H1 (cell line): ENCODE results near the gene NEDD4L. TPM values are rescaled to one million over a fixed set of nuclear protein-coding genes. Genes with fewer than 3 reads are reported as not detected.

Source experiments
- ASH2L ChIP-seq: fragments of 200-600, 300-600 bp; sonication (generic); IDR thresholded peaks from one replicate; pipeline ENCODE4 v1.7.1; 2017; ENCODE audit warnings: low read length
- ATF3 ChIP-seq: IDR thresholded peaks from 2 replicates; pipeline ENCODE4 v1.6.1; 2011; ENCODE audit warnings: low read depth, mild to moderate bottlenecking, low read length; ENCODE audit not compliant: insufficient read depth
- BACH1 ChIP-seq: IDR thresholded peaks from 2 replicates; pipeline ENCODE4 v1.6.1; 2012; ENCODE audit warnings: low read length, improper control_type of control experiment
- CHD1 ChIP-seq: IDR thresholded peaks from 2 replicates; pipeline ENCODE4 v1.6.1; 2012; ENCODE audit warnings: low read depth, low read length, improper control_type of control experiment
- CHD7 ChIP-seq: fragments of 300-600 bp; sonication (generic); IDR thresholded peaks from 2 replicates; pipeline ENCODE4 v1.7.1; 2012; ENCODE audit warnings: low read length, moderate library complexity, mild to moderate bottlenecking, inconsistent platforms; ENCODE audit not compliant: insufficient replicate concordance
- FOSL1 ChIP-seq: IDR thresholded peaks from 2 replicates; pipeline ENCODE4 v1.6.1; 2011; ENCODE audit warnings: mild to moderate bottlenecking, low read depth, low read length, moderate library complexity; ENCODE audit not compliant: insufficient read depth
- MAFK ChIP-seq: IDR thresholded peaks from 2 replicates; pipeline ENCODE4 v1.6.1; 2012; ENCODE audit warnings: low read depth, mild to moderate bottlenecking, improper control_type of control experiment, low read length
- SIRT6 ChIP-seq: IDR thresholded peaks from one replicate; pipeline ENCODE4 v1.7.1; 2012; ENCODE audit warnings: low read length, inconsistent platforms
- SRF ChIP-seq: IDR thresholded peaks from 2 replicates; pipeline ENCODE4 v1.6.1; 2011; ENCODE audit warnings: mild to moderate bottlenecking, low read depth, low read length, moderate library complexity
- TAF7 ChIP-seq: optimal IDR thresholded peaks from 2 replicates; pipeline ENCODE3; 2011; ENCODE audit warnings: low read depth, mild to moderate bottlenecking, inconsistent platforms, low read length, moderate library complexity, borderline replicate concordance
- polyA plus RNA-seq, 7 experiments: library from polyadenylated mRNA; depleted of rRNA in 3 of 7; stranded (reverse) in 5 of 7; unstranded in 2 of 7; fragments of >200 nt in 5 of 7; fragments of 200-250 nt in 2 of 7; gene quantifications; 1 replicate in 5 of 7; 2 replicates in 1 of 7; 4 replicates in 1 of 7; pipeline versions ENCODE4 v1.2.1 to v1.2.3, GENCODE V29; 2011 to 2013; ENCODE audit warnings: missing spikeins in 2 of 7, mixed read lengths in 2 of 7
- total RNA-seq: library from RNA; stranded (reverse); fragmentation: NEBNext Ultra II Directional; extraction: Animal tissue kit (Norgen Biotek cat#: 25700); gene quantifications from 2 replicates; pipeline ENCODE4 v1.2.1, GENCODE V29; 2021

NEDD4L gene
- total and polyA plus RNA-seq, 2 of the 8 experiments (the other 6 are each of a cell fraction or from before 2014, with no cell fraction given) = 37.3 to 69.8 TPM

- TF ChIP-seq ATF3 = no peak
- no peak for TF ChIP-seq CHD7
- no peak for TF ChIP-seq FOSL1
- TF ChIP-seq BACH1 = no peak
- no peak for TF ChIP-seq SRF
- TF ChIP-seq TAF7 = no peak
- no peak for TF ChIP-seq SIRT6
- TF ChIP-seq CHD1 = no peak
- no peak for TF ChIP-seq ASH2L
- no peak for TF ChIP-seq MAFK
Observed at GRCh38 chr18:58297198-58297597, 253.2 kb downstream of the NEDD4L start (continued).
